Thyroid gland (tissue), 4 donors: ENCODE results near the gene IL2RA.

Experiments
- POLR2A ChIP-seq, 2 donors: fragments of 450-650 bp; IDR thresholded peaks; one replicate each; pipeline ENCODE4 v1.6.1; 2017; ENCODE audit warnings: antibody characterized with exemption in 2 of 2, mild to moderate bottlenecking in 2 of 2, moderate library complexity in 1 of 2
- TF ChIP-seq, protein P1 (sequence below), 6 experiments: fragments of 200-600 bp in 3 of 6; fragments of 450-650 bp in 3 of 6; sonication (generic) in 3 of 6; IDR thresholded peaks; one replicate each; pipeline ENCODE4 v1.5.1; 2016 to 2019; ENCODE audit warnings: antibody characterized with exemption in 6 of 6, mild to moderate bottlenecking in 2 of 6, inconsistent platforms in 1 of 6, moderate library complexity in 1 of 6

DNA sequence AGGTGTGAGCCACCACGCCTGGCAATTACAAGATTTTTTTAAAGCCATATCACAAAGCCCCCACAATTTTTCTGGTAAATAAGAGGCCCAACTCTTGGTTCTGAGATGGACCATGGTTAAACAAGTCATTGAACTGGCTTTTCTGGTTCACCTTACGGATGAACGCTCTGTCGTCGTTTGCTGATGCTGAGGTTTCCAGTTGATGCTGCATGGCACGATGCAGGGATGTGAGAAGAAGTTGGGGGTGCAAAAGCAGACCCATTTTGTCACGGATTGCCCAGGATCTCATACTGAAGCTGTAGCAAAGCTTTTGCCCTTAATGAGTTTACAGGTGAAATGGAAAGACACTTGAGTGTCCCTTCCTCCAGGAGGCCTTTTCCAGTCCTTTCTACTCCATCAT is 2.0 kb upstream of the IL2RA start:
- TF ChIP-seq, protein P1, sequence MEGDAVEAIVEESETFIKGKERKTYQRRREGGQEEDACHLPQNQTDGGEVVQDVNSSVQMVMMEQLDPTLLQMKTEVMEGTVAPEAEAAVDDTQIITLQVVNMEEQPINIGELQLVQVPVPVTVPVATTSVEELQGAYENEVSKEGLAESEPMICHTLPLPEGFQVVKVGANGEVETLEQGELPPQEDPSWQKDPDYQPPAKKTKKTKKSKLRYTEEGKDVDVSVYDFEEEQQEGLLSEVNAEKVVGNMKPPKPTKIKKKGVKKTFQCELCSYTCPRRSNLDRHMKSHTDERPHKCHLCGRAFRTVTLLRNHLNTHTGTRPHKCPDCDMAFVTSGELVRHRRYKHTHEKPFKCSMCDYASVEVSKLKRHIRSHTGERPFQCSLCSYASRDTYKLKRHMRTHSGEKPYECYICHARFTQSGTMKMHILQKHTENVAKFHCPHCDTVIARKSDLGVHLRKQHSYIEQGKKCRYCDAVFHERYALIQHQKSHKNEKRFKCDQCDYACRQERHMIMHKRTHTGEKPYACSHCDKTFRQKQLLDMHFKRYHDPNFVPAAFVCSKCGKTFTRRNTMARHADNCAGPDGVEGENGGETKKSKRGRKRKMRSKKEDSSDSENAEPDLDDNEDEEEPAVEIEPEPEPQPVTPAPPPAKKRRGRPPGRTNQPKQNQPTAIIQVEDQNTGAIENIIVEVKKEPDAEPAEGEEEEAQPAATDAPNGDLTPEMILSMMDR (IDR thresholded peaks at IDR 0.05) = no peak
- TF ChIP-seq POLR2A (IDR thresholded peaks at IDR 0.05) = no peak
